Psoas muscle (tissue), 8 donors: ENCODE results near the gene ZNF747. TPM values are rescaled to one million over a fixed set of nuclear protein-coding genes. Genes with fewer than 3 reads are reported as not detected.
A peak's percentile ranks its signal among the peaks of the same experiment; 100 is the strongest.

ENCODE experiments used
- ATAC-seq, 4 donors: fragments of 200-7000 bp; cut with Tn5 transposase; one replicate each; pipeline ENCODE4 v1.9.1; 2020; ENCODE audit warnings: moderate library complexity in 3 of 4, mild to moderate bottlenecking in 2 of 4
- DNase-seq, 2 donors: peaks; one replicate each; pipeline ENCODE4 v3.0.0-alpha.2; 2020
- H3K27ac ChIP-seq: fragments of 200-600 bp; one replicate; pipeline ENCODE4 v1.8.0; 2022
- H3K27me3 ChIP-seq, 3 donors: fragments of 200-600 bp in 1 of 3; one replicate each; pipeline versions ENCODE4 v1.6.1 to v1.8.0; 2013 to 2022; ENCODE audit warnings: low read length in 2 of 3, mild to moderate bottlenecking in 2 of 3, moderate library complexity in 1 of 3; ENCODE audit not compliant: insufficient read depth in 3 of 3
- H3K36me3 ChIP-seq, 2 donors: fragments of 200-600 bp in 1 of 2; one replicate each; pipeline versions ENCODE4 v1.6.1 to v1.8.0; 2013 to 2022; ENCODE audit warnings: low read depth in 1 of 2, mild to moderate bottlenecking in 1 of 2, moderate library complexity in 1 of 2; ENCODE audit not compliant: insufficient read depth in 1 of 2
- H3K4me1 ChIP-seq: fragments of 200-600 bp; one replicate; pipeline ENCODE4 v1.8.0; 2022
- H3K4me3 ChIP-seq: fragments of 200-600 bp; one replicate; pipeline ENCODE4 v1.8.0; 2022; ENCODE audit warnings: mild to moderate bottlenecking
- H3K9me3 ChIP-seq: fragments of 200-600 bp; one replicate; pipeline ENCODE4 v1.8.0; 2022
- WGBS, 3 donors: extraction: QIAGEN DNeasy Blood & Tissue Kit; methylation state at CpG; one replicate each; pipeline versions ENCODE4 v1.1.6 to v1.1.7; 2013; 5-methylcytosine and 5-hydroxymethylcytosine counted together
- intact Hi-C, 2 donors: fragments of 100-400 bp; cut with DNase I; formaldehyde crosslinking; loops; one replicate each; pipeline versions ENCODE4 v1.11.0 to v1.14.2; 2022
- polyA plus RNA-seq, 3 donors: library from polyadenylated mRNA; stranded (reverse); fragments of 200-250 nt; gene quantifications; one replicate each; pipeline ENCODE4 v1.2.3, GENCODE V29; 2013
- total RNA-seq, 4 donors: library from RNA; stranded (reverse); fragmentation: NEBNext Ultra II Directional in 2 of 4; extraction: Animal tissue kit (Norgen Biotek cat#: 25700) in 2 of 4; gene quantifications; one replicate each; pipeline versions ENCODE4 v1.2.1 to v1.2.4, GENCODE V29; 2021 to 2023
- TF ChIP-seq, protein P1 (sequence below): fragments of 200-600 bp; IDR thresholded peaks from one replicate; pipeline ENCODE4 v1.8.0; 2022; ENCODE audit warnings: antibody characterized with exemption
- donor health status: healthy with polysubstance abuse.
- donor health status: DM: no; HTN: no; CAD: no; lungs with moderate emphysema.
- donor health status: Bipolar disorder and iron deficiency.
- donor health status: healthy.
- donor health status: DM: yes; HTN: yes; CAD: no.
- donor health status: DM: no; HTN: no; CAD: no.
- donor health status: DM: no; HTN: no; CAD: no.
- donor health status: DM: yes; HTN: yes; CAD: no.

ZNF747 gene
- total and polyA plus RNA-seq, 7 donors = 6.4 to 16.4 (median 7.9) TPM

DNA sequence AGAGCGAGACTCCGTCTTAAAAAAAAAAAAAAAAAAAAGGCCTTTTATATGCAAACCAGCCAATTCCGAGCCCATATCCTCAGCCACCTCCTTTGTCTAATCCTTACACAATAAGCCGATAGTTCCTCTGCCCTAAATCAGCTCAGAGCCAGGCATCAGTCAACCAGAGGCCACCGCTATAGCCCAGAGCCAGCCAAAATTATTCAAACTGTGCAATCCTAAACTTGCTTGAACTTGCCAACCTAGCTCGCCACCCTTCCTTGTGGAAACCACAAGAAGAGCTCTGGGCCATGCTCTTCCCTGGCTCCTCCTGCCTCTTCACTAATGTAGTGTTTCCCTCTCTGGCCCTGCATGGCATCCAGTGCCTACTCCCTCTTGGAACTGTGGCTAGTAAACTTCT is 44.4 kb downstream of the ZNF747 start:
- Histone ChIP-seq H3K9me3 (no peaks in the 10 kb centered on the region), H3K4me3 (no peak overlapping the region), H3K27me3 (no peaks in the 10 kb centered on the region), H3K27ac (no peak overlapping the region), H3K36me3 (no peaks in the 10 kb centered on the region), H3K4me1 (peaks cover 10% of the 10 kb centered on the region)
- DNase-seq (no peak), ATAC-seq (peak in 1 of 4 donors; percentile 18)
- intact Hi-C loops = no loop called here
- TF ChIP-seq, protein P1, sequence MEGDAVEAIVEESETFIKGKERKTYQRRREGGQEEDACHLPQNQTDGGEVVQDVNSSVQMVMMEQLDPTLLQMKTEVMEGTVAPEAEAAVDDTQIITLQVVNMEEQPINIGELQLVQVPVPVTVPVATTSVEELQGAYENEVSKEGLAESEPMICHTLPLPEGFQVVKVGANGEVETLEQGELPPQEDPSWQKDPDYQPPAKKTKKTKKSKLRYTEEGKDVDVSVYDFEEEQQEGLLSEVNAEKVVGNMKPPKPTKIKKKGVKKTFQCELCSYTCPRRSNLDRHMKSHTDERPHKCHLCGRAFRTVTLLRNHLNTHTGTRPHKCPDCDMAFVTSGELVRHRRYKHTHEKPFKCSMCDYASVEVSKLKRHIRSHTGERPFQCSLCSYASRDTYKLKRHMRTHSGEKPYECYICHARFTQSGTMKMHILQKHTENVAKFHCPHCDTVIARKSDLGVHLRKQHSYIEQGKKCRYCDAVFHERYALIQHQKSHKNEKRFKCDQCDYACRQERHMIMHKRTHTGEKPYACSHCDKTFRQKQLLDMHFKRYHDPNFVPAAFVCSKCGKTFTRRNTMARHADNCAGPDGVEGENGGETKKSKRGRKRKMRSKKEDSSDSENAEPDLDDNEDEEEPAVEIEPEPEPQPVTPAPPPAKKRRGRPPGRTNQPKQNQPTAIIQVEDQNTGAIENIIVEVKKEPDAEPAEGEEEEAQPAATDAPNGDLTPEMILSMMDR = no peak
- 71 to 81% (median 72%) methylated on average over 6 of the region's 6 CpGs for WGBS, 3 donors

DNA sequence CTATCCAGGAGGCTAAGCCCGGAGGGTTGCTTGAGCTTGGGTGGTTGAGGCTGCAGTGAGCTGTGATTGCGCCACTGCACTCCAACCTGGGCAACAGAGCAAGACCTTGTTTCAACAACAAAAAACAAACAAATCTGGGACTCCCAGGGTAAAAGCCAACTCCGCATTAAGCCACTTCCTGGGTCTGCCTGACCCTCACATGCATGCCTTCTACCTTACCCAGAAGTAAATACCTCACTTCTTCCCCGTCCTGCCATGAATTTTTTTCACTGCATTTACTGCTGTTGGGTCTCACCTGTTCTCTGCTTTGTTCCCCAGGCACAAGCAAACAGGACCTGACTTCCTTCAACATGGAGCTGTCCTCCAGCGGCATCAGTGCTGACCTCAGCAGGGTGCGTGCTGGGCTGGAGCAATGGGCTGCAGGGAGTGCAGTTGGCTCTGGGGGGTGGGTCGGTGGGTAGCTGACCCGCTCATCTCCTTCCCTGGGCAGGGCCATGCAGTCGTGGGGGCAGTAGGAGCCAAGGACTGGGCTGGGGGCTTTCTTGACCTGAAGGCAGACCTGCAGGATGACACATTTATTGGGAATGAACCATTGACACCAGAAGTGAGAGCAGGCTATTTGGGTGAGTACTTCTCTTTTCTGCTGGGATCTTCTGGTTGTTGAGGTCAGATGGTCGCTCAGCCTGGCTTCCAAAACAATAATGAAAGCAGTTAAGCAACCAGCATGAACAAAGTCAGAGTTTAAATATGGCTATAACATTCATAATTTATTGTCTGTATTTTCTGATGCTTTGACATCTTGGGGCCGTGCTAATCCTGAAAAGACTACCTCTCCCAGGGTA is 45.7 kb downstream of the ZNF747 start:
- intact Hi-C loops = no loop called here
- 65 to 69% (median 67%) methylated on average over 11 of the region's 11 CpGs for WGBS, 3 donors
- Histone ChIP-seq H3K4me1 (peaks cover 10% of the 10 kb centered on the region), H3K36me3 (no peaks in the 10 kb centered on the region), H3K4me3 (no peak overlapping the region), H3K9me3 (no peaks in the 10 kb centered on the region), H3K27me3 (no peaks in the 10 kb centered on the region), H3K27ac (no peak overlapping the region)
- DNase-seq (no peak), ATAC-seq (no peak)
- TF ChIP-seq, protein P1 = no peak

DNA sequence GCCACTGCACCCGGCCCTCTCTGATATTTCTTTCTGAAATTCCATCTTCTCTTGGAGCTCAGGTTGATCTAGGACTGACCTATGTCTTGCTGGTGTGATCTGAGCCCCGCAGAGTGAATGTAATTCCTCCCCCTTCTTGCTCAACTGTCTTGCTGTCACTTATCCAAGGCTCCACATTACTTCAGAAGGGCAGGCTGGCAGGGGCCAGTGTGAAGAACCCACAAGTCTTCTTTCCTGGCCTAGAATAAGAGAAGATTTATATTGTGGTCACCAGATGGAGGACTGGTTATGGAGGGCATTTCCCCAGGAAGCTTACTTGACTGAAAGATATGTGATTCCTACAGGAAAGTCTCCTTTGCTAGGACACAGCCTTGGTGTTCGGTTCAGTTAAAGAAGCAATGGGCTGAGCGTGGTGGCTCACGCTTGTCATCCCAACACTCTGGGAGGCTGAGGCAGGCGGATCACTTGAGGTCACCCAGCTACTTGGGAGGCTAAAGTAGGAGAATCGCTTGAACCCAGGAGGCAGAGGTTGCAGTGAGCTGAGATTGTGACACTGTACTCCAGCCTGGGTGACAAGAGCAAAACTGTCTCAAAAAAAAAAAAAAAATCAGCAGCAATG is 48.7 kb downstream of the ZNF747 start:
- DNase-seq (no peak), ATAC-seq (peak; percentile 39 to 91 (median 86))
- Histone ChIP-seq H3K36me3 (no peaks in the 10 kb centered on the region), H3K4me1 (peaks cover 10% of the 10 kb centered on the region), H3K9me3 (no peaks in the 10 kb centered on the region), H3K27me3 (no peaks in the 10 kb centered on the region), H3K27ac (peak overlapping the region; percentile 25), H3K4me3 (no peak overlapping the region)
- TF ChIP-seq, protein P1 = no peak
- 46 to 74% (median 62%) methylated on average over 7 of the region's 7 CpGs for WGBS, 3 donors
- intact Hi-C loops = no loop called here

DNA sequence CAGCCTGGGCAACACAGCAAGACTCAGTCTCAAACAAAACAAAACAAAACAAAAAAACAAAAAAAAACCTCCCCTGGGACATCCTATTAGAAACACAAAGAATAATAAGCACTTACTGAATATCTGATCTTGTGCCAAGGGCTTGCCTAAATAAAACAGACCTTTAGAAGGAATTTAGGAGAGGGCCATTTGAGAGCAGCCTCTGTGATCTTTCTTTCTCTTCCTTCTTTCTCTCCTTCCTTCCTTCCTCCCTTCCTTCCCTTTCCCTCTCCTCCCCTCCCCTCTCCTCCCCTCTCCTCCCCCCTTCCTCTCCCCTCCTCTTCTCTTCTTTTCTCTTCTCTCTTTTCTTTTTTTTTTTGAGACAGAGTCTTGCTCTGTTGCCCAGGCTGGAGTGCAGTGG is 49.8 kb downstream of the ZNF747 start:
- no peaks in the 10 kb centered on the region for H3K9me3 ChIP-seq
- DNase-seq (no peak), ATAC-seq (no peak)
- TF ChIP-seq, protein P1 = no peak
- no peaks in the 10 kb centered on the region for H3K36me3 ChIP-seq
- intact Hi-C loops = no loop called here
- H3K27ac ChIP-seq = no peak overlapping the region
- no peaks in the 10 kb centered on the region for H3K27me3 ChIP-seq
- no peak overlapping the region for H3K4me3 ChIP-seq
- peaks cover 10% of the 10 kb centered on the region for H3K4me1 ChIP-seq
